Right hindlimb (tissue), 1 donor: Measurements from ENCODE around the gene FBLN1.

Source experiments
- DNase-seq: peaks from one replicate; pipeline ENCODE4 v3.0.0-alpha.2; 2018

FBLN1 gene

GRCh38 chr22:45504373-45505341 lies 2.0 kb downstream of the FBLN1 start:
- peak; percentile 80 for DNase-seq

- DNase-seq: no peak
Measured at GRCh38 chr22:45505991-45506747, 3.5 kb downstream of the FBLN1 start.

- DNase-seq: no peak
Measured at GRCh38 chr22:45506816-45507360, 4.2 kb downstream of the FBLN1 start.

- DNase-seq: peak; percentile 9
Measured at GRCh38 chr22:45507798-45508197, 5.1 kb downstream of the FBLN1 start.

GRCh38 chr22:45508814-45509213 lies 6.1 kb downstream of the FBLN1 start:
- DNase-seq: no peak

- DNase-seq: peak; percentile 16
Measured at GRCh38 chr22:45510376-45511232, 7.9 kb downstream of the FBLN1 start.

GRCh38 chr22:45511847-45512261 lies 9.2 kb downstream of the FBLN1 start:
- DNase-seq: peak; percentile 90

GRCh38 chr22:45512363-45512762 lies 9.7 kb downstream of the FBLN1 start:
- DNase-seq: no peak

GRCh38 chr22:45515676-45516075 lies 13.0 kb downstream of the FBLN1 start:
- no peak for DNase-seq

GRCh38 chr22:45516163-45516562 lies 13.5 kb downstream of the FBLN1 start:
- DNase-seq: no peak

- DNase-seq: no peak
Measured at GRCh38 chr22:45516923-45517675, 14.4 kb downstream of the FBLN1 start.

- DNase-seq: no peak
Measured at GRCh38 chr22:45518136-45518535, 15.5 kb downstream of the FBLN1 start.

GRCh38 chr22:45518580-45518991 lies 15.9 kb downstream of the FBLN1 start:
- no peak for DNase-seq

GRCh38 chr22:45521178-45521577 lies 18.5 kb downstream of the FBLN1 start:
- no peak for DNase-seq

GRCh38 chr22:45522462-45522861 lies 19.8 kb downstream of the FBLN1 start:
- no peak for DNase-seq

GRCh38 chr22:45524157-45524556 lies 21.5 kb downstream of the FBLN1 start:
- no peak for DNase-seq

- DNase-seq: no peak
Measured at GRCh38 chr22:45524966-45525365, 22.3 kb downstream of the FBLN1 start.

GRCh38 chr22:45525480-45525879 lies 22.8 kb downstream of the FBLN1 start:
- no peak for DNase-seq

- DNase-seq: peak; percentile 60
Measured at GRCh38 chr22:45526281-45526680, 23.6 kb downstream of the FBLN1 start.

- DNase-seq: peak; percentile 53
Measured at GRCh38 chr22:45526768-45527360, 24.2 kb downstream of the FBLN1 start.

GRCh38 chr22:45527456-45527855 lies 24.8 kb downstream of the FBLN1 start:
- no peak for DNase-seq
